HG03025 (cell line): ENCODE measurements around the gene SPTB.

Experiments
- ATAC-seq: cut with Tn5 transposase; IDR thresholded peaks from one replicate; pipeline ENCODE4 v1.9.1; 2021; ENCODE audit warnings: mild to moderate bottlenecking, moderate library complexity; ENCODE audit not compliant: unreplicated experiment, low FRiP score

The SPTB gene

GRCh38 chr14:64889352-64889751 is 9.6 kb upstream of the SPTB start:
- no peak for ATAC-seq

- no peak for ATAC-seq
Measured at GRCh38 chr14:64885559-64885958, 5.9 kb upstream of the SPTB start.

- no peak for ATAC-seq
Measured at GRCh38 chr14:64880221-64881121, 764 bp upstream of the SPTB start.

- no peak for ATAC-seq
Measured at GRCh38 chr14:64878837-64879634, 671 bp downstream of the SPTB start.

- no peak for ATAC-seq
Measured at GRCh38 chr14:64877846-64878245, 1.9 kb downstream of the SPTB start.

GRCh38 chr14:64875350-64875749 is 4.4 kb downstream of the SPTB start:
- no peak for ATAC-seq

- no peak for ATAC-seq
Measured at GRCh38 chr14:64873506-64874219, 6.0 kb downstream of the SPTB start.

- ATAC-seq: no peak
Measured at GRCh38 chr14:64871344-64871743, 8.4 kb downstream of the SPTB start.

- no peak for ATAC-seq
Measured at GRCh38 chr14:64870160-64870559, 9.5 kb downstream of the SPTB start.

GRCh38 chr14:64868841-64869240 is 10.9 kb downstream of the SPTB start:
- no peak for ATAC-seq

GRCh38 chr14:64868379-64868778 is 11.3 kb downstream of the SPTB start:
- no peak for ATAC-seq

- ATAC-seq: no peak
Measured at GRCh38 chr14:64867182-64867581, 12.5 kb downstream of the SPTB start.

GRCh38 chr14:64865992-64866391 is 13.7 kb downstream of the SPTB start:
- no peak for ATAC-seq

- ATAC-seq: no peak
Measured at GRCh38 chr14:64865109-64865508, 14.6 kb downstream of the SPTB start.

- no peak for ATAC-seq
Measured at GRCh38 chr14:64864258-64864657, 15.4 kb downstream of the SPTB start.

- no peak for ATAC-seq
Measured at GRCh38 chr14:64861916-64862315, 17.8 kb downstream of the SPTB start.

- ATAC-seq: no peak
Measured at GRCh38 chr14:64860039-64860438, 19.7 kb downstream of the SPTB start.

- no peak for ATAC-seq
Measured at GRCh38 chr14:64857979-64858744, 21.5 kb downstream of the SPTB start.

GRCh38 chr14:64856529-64857445 is 22.9 kb downstream of the SPTB start:
- ATAC-seq: no peak
